Activated naive CD4-positive, alpha-beta T cell (primary cell): Measurements from ENCODE around the gene INSRR.

Experiments
- DNase-seq, 4 experiments: peaks; one replicate each; lab custom pipeline; 2025; lab: John Stamatoyannopoulos, UW

INSRR gene

DNA sequence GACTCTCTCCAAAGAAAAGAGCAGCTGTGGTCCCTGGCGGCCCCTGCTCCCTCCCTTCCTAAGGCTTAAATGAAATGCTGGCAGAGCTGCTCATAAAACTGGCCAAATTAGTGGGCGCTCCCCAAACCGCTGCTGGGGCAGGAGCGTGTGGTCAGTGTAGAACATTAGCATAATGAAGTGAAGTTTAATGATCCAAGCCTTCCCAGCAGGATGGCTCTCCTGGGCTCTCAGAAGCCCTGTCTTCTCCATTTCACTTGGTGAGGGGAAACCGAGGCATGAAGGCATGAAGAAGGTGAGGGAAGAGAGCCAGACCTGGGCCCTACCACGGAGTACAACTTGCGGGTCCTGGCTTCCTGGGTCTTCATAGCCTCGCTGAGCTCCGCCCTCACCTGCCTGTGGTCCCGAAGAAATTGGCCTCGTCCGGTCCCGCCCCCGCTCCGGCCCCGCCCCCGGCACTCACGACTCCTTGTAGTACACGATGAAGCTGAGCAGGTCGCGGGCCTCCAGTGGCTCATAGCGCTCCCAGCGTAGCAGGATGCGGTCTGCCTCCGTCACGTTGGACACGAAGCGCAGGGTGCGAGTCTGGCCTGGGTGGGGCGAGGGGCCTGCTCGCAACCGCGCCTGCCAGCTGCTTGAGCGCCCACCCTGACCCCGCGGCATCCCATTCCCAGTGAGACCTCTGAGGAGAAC, 10.3 kb downstream of the INSRR start:
- DNase-seq = peak in 3 of 4 experiments; percentile 13 to 71 (median 63)

- no peak for DNase-seq
Measured at GRCh38 chr1:156847591-156848460, 11.1 kb downstream of the INSRR start.

DNA sequence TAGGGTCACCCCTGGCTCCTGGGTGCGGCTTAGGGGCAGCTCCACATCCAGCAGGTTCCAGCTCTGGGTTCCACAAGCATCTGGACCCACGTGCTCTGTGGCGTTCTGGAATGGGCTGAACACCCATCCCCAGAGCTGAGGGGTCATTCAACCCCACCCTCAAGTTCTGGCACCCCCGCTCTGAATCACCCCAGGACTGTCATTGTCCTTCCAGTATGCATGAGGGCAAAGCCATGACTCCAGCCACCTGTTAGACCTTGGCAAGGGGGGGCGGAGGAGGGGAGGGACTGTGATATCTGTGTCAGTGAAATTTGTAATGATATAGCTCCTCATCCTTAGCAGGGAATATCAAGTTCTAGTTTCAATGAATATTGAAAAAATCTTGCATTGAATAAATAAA, 12.3 kb downstream of the INSRR start:
- no peak for DNase-seq

- DNase-seq = no peak
Measured at GRCh38 chr1:156845953-156846545, 12.9 kb downstream of the INSRR start.

DNA sequence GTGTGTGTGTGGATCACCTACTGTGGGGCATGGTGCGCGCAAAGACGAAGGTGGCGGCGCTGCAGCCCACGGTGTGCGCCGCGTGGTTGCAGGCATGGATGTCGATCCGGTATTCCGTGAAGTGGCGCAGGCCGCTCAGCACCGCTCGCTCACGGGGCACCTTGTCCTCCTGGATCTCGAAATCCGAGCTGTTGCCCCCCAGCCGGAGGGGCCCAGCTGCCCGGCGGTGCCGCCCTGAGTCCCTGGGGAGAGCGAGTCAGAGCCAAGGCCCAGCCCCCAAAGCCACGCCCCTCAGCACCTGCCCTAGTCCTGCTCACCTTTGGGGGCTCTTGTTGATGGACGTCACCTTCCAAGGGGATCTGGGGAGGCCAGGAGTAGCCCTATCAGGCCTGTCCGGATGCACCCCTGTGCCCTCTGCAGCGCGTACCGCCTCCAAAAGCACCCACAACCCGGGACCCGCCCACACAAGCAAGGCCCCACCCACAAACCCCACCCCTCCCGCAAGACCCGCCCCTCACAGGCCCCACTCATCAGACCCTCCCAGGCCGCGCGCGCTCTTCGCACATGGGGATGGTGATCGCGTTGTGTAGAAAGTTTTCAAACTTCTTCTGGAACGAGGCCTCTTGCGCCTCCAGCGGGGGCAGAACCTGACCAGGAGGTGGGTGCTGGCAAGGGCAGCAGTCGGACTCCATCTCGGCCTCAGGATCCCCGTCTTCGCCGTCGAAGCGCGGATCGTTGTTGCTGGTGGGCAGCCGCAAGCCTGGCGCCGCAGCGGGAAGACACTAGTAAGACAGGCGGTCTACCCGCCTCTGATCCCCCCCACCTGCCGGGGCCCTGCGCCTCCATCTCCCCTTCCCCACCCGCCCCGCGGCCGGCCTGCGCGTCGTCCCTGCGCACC, 13.6 kb downstream of the INSRR start:
- DNase-seq = peak in 1 of 4 experiments; percentile 42

- DNase-seq = no peak
Measured at GRCh38 chr1:156844638-156845037, 14.3 kb downstream of the INSRR start.

GRCh38 chr1:156844102-156844501, 14.8 kb downstream of the INSRR start:
- no peak for DNase-seq

GRCh38 chr1:156842618-156843300, 16.2 kb downstream of the INSRR start:
- no peak for DNase-seq

DNA sequence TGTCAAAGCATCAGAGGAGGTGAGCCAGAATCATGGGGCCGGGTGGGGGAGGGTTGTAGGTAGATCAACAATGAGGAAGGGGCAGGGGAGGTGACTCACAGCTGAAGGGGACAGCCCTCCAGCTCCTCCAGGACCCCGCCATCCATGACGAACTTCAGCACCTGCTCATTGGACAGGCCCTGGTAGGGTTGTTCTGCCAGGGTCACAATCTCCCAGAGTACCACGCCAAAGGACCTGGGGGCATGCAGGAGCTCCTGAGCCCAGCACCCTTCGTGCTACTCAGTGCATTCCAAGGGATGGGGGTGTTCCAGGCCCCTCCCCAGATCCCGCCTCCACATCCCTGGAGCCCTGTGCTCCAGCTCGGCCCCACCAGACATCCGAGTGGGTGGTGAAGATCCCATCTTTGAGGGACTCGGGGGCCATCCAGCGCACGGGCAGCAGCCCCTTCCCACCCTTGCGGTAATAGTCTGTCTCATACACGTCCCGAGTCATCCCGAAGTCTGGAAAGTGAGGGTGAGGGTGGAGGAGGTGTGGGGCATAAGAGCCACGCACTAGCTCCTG, 17.5 kb downstream of the INSRR start:
- no peak for DNase-seq

- DNase-seq = no peak
Measured at GRCh38 chr1:156840898-156841279, 18.0 kb downstream of the INSRR start.

DNA sequence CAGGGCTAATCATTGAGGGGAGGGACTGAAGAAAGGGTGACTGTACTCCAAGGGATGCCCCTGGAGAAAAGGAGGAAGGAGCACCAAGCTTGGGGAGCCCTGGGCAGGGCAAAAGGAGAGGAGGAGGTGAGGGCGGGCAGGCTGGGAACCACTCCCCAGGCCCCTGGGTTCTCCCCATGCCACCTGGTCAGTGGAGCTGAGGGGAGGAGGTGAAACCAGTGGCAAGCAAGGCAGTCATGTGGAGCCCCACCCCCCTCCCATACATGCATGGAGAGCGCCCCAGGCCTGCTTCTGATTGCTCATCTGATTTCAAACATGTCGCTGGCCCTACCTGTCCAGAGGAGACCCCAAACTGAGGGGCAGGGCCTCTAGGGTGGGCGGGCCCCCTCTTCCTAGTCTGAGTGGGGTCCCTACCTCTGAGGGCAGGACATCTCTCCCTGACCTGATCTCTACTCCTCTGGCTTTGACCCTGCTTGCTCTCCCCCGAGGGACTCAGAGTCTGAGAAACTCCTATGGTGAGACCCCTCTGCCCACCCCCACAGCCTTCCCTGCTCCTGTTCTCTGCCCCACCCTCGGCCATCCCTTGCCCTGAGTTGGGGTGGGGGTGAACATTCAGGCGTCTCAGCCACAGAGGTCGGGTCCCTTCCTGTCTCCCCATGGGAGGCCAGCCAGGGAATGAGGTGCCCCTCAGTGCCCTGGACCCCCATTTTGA, 18.6 kb downstream of the INSRR start:
- no peak for DNase-seq

- DNase-seq = no peak
Measured at GRCh38 chr1:156839426-156840109, 19.3 kb downstream of the INSRR start.

DNA sequence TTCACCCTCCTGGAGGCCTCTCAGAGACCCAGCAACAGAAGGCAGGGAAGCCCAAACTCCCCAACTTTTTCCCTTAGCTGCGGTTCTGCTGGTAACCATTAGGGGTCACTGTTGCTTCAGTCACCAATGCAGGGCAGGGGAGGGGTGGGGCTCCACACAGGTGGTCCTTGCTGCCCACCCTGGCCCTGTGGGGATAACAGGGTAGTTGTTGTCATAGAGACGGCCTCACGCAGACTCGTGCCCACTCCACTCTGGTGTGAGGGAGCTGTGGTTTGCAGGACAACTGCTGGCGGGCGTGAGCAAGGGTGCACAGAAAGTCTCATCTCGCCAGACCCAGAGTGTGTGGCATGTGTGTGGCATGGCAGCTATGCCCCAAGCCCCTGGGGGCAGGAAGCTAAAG, 19.9 kb downstream of the INSRR start:
- peak in 2 of 4 experiments; percentile 9 to 28 for DNase-seq

DNA sequence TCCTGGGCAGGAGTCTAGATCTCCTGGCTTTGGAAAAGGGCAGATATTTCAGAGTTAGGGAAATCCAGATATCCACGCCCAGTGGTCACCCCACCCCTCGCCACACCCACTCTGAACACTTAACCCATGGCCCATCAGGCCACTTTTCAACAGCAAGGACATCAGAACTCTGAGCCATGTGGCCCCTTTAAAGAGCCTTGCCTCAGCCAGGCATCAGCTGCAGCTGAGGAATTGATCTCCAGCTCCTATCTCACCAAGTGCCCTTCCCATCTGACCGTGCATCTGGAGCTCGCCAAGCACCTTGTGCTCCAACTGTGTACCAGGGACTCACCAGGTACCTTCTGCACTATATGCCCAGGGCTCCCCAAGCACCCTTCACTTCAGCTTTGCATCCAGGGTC, 22.0 kb downstream of the INSRR start:
- DNase-seq = no peak

DNA sequence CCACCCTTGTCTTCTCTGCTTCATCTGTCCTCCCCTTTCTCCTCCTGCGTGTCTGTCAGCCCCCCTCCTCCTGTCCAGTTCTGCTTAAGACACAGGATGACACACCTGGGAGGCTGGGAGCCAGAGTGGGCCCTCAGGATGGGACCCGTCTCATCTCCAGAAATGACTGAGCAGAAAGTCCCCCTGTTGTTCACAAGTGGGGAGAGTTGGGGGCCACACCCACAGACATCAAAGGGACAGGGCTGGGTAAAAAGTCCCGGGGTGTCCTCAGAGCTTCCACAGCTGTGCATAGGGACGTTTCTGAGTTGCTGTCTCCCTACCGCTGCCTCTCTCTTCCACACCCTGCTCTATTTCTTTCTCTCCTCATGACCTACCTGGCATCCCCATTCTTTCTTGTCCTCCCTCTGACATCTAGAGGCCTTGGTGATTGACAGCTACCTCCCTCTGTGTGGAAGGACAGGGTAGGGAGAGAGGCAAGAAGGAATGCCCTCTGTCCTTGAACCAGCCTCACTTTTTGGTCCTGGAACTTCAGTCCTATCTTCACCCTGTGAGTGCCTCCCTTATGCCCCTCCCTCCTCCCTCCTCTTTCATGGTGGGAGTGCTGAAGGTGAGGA, 22.8 kb downstream of the INSRR start:
- DNase-seq = no peak

GRCh38 chr1:156834322-156834721, 24.6 kb downstream of the INSRR start:
- no peak for DNase-seq

DNA sequence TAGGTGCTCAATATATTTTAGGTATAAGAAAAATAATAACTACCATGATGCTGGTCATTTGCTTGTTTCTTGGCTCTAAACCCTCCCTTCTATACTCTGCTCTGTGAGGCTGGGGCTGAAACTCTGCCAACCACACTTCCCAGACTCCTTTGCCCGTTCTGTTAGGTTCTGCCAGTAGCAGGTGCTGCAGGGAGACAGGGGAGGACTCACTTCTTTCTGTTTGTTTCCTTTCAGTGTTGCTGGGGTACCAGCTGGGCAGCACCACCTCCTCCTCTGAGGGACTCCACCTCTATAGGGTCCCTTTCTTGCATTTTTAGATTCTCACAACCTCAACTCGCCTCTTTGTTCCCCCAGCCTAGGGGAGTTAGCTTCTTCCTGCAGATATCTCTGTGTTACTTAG, 25.3 kb downstream of the INSRR start:
- no peak for DNase-seq

DNA sequence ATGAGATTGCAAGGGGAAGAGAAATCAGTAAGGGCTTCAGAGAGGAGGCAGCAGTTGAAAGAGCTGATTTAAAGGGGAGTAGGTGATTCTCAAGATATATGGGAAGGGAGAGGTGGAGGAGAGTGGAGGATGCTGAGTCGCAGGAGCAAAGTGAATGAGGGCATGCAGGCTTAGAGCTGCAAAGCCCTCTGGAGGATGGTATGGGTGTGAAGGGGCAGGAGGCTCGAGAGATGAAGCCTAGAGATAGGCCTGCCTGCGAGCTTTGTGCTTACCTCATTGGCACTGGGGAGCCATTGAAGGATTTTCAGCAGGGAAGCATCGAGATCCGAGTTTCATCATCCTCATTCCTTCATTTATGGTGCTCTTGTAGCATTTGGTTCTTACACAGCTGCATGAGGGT, 26.5 kb downstream of the INSRR start:
- no peak for DNase-seq

DNA sequence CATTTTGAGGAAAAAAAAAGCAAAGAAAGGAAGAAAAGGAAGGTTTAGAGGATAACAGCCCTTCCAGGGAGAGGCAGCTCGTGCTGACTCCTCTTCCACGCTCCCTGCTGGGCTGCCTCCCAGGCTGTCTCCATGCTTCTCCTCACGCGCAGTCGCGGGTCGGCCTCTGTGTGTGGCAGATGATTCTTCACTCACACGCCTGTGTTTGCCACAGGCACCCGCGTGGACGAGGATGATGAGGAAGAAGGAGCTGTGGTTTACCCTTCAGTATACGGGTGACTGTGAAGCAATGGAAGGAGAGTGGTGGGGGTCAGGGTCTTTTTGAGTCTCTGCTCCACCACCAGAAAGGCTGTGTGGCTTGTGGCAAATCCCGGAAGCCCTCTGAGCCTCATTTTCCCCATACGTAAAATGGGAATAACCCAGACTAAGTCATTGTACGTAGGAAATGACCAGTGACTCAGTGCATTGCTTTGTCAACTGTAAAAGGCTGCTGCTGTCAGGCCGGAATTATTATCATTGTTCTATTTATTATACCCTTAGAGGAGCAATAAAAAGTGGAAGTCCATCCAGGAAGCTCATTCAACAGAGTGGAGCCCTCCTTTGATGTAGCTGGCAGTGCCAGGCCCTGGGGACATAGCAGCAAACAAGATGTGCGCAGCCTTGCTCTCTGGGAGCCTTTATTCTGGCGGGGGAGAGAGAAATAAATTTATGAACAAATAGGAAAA, 30.4 kb downstream of the INSRR start:
- DNase-seq = no peak
